Activated T-cell treated with anti-CD3 and anti-CD28 coated beads, Interleukin-2, amount 50 U/mL, for 24 hours (primary cell): ENCODE results near the gene TARS3.

Experiments used
- DNase-seq: peaks from one replicate; pipeline ENCODE4 v3.0.0-alpha.2; 2020
- H3K27ac Mint-ChIP-seq: 2 replicates; pipeline ENCODE4 v1.8.0; 2020; ENCODE audit warnings: mild to moderate bottlenecking, mixed read lengths
- H3K27me3 Mint-ChIP-seq: 2 replicates; pipeline ENCODE4 v1.8.0; 2020; ENCODE audit warnings: mixed read lengths
- H3K36me3 Mint-ChIP-seq: 2 replicates; pipeline ENCODE4 v1.8.0; 2020; ENCODE audit warnings: low read depth, mixed read lengths
- H3K4me1 Mint-ChIP-seq: 2 replicates; pipeline ENCODE4 v1.8.0; 2020; ENCODE audit warnings: low read depth, mixed read lengths
- H3K4me3 Mint-ChIP-seq: 2 replicates; pipeline ENCODE4 v1.8.0; 2020; ENCODE audit warnings: mild to moderate bottlenecking, moderate library complexity, mixed read lengths
- H3K9me3 Mint-ChIP-seq: 2 replicates; pipeline ENCODE4 v1.8.0; 2020; ENCODE audit warnings: mixed read lengths

The TARS3 gene

DNA sequence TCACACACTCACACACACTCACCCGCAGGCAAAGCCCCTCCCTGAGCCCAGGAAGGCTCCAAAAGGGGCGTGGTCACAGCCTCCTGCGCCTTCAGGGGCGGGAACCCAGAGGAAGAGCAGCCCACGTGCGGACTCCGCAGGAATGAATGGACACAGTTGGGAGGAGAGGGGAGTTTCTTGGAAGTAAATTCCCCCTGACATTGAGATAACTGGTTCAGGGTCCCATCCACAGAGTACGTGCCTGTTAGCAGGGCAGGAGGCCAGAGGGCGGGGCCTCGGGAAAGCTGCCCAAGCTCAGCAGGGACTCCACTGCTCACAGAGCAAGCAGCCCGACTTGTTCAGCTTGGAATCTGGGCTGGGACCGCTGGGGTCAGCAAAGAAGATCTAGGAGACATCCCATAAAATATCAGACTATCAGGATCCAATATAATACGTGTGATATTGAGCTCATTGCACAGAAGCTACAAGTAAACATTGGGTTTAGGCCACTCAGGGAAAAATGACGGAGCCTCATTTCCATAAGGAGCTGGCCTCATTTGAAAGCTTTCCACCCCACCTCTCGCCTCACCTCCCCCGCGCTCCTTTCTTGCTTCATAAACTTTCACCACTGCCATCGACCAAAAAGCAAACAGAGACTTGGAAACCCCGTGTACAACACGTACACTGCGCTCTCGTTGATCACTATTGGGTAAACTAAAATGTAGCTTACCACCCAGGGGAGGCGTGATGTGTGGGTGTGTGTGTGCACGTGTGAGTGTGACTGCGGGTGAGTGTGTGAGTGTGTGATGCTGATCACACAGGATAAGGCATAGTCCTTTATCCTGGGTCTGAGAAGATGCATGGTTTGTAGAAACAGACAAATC, 108.1 kb downstream of the TARS3 start:
- Mint-ChIP-seq H3K4me3 (no peak overlapping the region), H3K36me3 (peaks cover 30% of the 10 kb centered on the region), H3K27me3 (no peaks in the 10 kb centered on the region), H3K9me3 (no peaks in the 10 kb centered on the region), H3K4me1 (peaks cover 3% of the 10 kb centered on the region), H3K27ac (no peak overlapping the region)
- no peak for DNase-seq

DNA sequence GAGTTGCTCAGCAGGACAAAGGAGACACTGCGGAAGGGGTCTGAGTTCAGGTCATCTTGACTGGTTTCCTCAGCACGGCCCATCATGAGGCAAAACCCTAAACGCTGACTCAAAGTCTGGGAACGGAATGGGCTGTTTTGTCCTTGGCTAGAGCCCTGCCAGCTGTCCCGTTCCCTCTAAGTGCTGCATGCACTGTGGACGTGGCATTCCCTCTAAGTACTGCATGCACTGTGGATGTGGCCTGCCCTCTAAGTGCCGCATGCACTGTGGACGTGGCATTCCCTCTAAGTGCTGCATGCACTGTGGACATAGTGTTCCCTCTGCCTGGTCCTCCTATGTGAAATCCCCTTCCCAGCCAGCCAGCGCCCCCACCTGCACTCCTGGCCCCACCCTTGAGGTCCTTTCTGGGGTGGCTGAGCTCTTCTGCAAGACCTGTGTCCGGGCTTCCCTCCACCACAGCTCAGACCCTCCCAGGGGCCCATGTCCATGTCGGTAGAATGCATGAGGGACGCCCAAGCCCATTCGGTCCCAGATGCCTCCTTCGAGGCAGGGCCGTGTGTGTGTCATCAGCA, 108.8 kb downstream of the TARS3 start:
- H3K36me3 Mint-ChIP-seq = peaks cover 23% of the 10 kb centered on the region

GRCh38 chr15:101614761-101615160, 109.5 kb downstream of the TARS3 start:
- Mint-ChIP-seq H3K36me3 (peaks cover 16% of the 10 kb centered on the region), H3K4me1 (no peaks in the 10 kb centered on the region), H3K27me3 (no peaks in the 10 kb centered on the region), H3K4me3 (no peak overlapping the region), H3K27ac (no peak overlapping the region), H3K9me3 (no peaks in the 10 kb centered on the region)
- DNase-seq = no peak

More for the DNA sequence above, 108.8 kb downstream of the TARS3 start:
- Mint-ChIP-seq H3K4me1 (no peaks in the 10 kb centered on the region), H3K9me3 (no peaks in the 10 kb centered on the region), H3K4me3 (no peak overlapping the region), H3K27me3 (no peaks in the 10 kb centered on the region), H3K27ac (no peak overlapping the region)
- no peak for DNase-seq

- Mint-ChIP-seq H3K27me3 (no peaks in the 10 kb centered on the region), H3K9me3 (no peaks in the 10 kb centered on the region), H3K4me1 (no peaks in the 10 kb centered on the region), H3K4me3 (no peak overlapping the region), H3K36me3 (peaks cover 12% of the 10 kb centered on the region), H3K27ac (no peak overlapping the region)
- DNase-seq = no peak
Observed at GRCh38 chr15:101614001-101614585, 110.2 kb downstream of the TARS3 start.

GRCh38 chr15:101613130-101614000, 110.9 kb downstream of the TARS3 start:
- no peak overlapping the region for H3K27ac Mint-ChIP-seq
- no peaks in the 10 kb centered on the region for H3K9me3 Mint-ChIP-seq
- H3K27me3 Mint-ChIP-seq = no peaks in the 10 kb centered on the region
- H3K36me3 Mint-ChIP-seq = peaks cover 8% of the 10 kb centered on the region
- no peak for DNase-seq
- H3K4me1 Mint-ChIP-seq = no peaks in the 10 kb centered on the region
- no peak overlapping the region for H3K4me3 Mint-ChIP-seq

GRCh38 chr15:101612676-101613075, 111.6 kb downstream of the TARS3 start:
- Mint-ChIP-seq H3K4me3 (no peak overlapping the region), H3K4me1 (no peaks in the 10 kb centered on the region), H3K36me3 (peaks cover 4% of the 10 kb centered on the region), H3K27ac (no peak overlapping the region), H3K27me3 (no peaks in the 10 kb centered on the region), H3K9me3 (no peaks in the 10 kb centered on the region)
- no peak for DNase-seq

- Mint-ChIP-seq H3K9me3 (no peaks in the 10 kb centered on the region), H3K4me1 (no peaks in the 10 kb centered on the region), H3K27ac (no peak overlapping the region), H3K27me3 (no peaks in the 10 kb centered on the region), H3K36me3 (no peaks in the 10 kb centered on the region), H3K4me3 (no peak overlapping the region)
- no peak for DNase-seq
Observed at GRCh38 chr15:101611580-101612299, 112.5 kb downstream of the TARS3 start.

- no peak for DNase-seq
- no peaks in the 10 kb centered on the region for H3K4me1 Mint-ChIP-seq
- no peak overlapping the region for H3K4me3 Mint-ChIP-seq
- H3K36me3 Mint-ChIP-seq = no peaks in the 10 kb centered on the region
- no peak overlapping the region for H3K27ac Mint-ChIP-seq
- H3K9me3 Mint-ChIP-seq = no peaks in the 10 kb centered on the region
- H3K27me3 Mint-ChIP-seq = no peaks in the 10 kb centered on the region
Observed at GRCh38 chr15:101611007-101611406, 113.3 kb downstream of the TARS3 start.

GRCh38 chr15:101610611-101611000, 113.7 kb downstream of the TARS3 start:
- peaks cover 1% of the 10 kb centered on the region for H3K27me3 Mint-ChIP-seq
- no peak overlapping the region for H3K27ac Mint-ChIP-seq
- H3K4me1 Mint-ChIP-seq = no peaks in the 10 kb centered on the region
- no peak for DNase-seq
- no peaks in the 10 kb centered on the region for H3K36me3 Mint-ChIP-seq
- no peak overlapping the region for H3K4me3 Mint-ChIP-seq
- H3K9me3 Mint-ChIP-seq = no peaks in the 10 kb centered on the region

DNA sequence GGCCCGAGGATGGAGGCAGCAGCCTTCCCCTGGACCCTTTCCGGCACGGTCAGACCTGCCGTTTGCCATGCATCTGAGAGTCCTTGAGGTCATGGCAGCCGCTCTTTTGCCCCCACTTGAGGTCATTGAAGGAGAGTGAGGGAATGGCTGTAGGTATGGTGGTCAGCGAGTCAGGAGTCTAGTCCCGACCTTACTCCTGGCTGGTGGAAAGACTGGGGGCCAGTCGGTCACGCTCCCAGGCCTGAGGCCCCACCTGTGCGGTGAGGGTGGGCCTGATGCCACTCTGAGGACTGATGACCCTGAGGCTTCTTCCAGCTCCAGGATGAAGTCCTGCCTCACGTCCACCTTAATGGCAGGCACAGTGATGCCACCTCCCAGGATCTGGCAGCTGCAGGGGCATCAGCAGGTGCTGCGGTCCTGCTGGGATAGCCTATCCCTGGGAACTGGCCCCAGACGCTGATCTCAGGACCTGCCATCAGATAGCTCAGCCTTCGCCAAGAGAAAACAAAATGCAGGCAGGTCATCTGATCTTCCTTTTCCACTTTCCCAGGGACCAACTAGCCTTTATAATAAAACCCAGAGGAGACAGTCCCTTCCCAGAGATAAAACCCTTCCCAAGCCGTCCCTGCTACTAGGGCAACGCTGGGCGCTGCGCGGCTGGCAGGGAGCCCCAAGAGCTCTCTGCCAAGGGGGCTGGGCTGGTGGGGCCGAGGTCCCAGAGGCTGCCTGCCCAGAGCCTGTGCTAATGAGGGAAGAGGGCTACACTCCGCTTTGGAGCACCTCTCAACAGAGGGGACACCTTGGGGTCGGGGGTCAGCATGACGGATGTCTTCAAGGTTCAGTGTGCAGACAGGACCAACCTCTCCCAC, 114.3 kb downstream of the TARS3 start:
- Mint-ChIP-seq H3K36me3 (no peaks in the 10 kb centered on the region), H3K27me3 (peaks cover 3% of the 10 kb centered on the region), H3K4me1 (no peaks in the 10 kb centered on the region), H3K27ac (no peak overlapping the region), H3K4me3 (no peak overlapping the region), H3K9me3 (no peaks in the 10 kb centered on the region)
- DNase-seq = no peak

DNA sequence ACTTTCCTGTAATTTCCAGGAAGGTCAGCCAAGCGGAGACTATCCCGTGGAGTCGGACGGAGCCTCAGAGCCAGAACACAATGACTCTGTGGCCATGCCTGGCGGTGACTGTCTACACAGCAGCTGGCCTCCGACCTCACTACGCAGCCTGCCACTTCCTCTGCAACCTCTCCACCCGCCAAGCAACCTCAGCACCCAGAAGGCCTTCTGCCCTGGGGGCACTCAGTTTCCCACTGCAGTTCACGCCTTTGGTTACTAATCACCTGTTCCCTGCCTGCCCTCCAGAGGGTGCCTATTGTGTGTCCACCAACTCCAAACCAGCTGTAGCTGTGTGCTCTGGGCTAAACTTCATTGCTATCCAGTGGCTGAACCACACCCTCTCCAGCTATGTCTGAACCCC, 116.1 kb downstream of the TARS3 start:
- Mint-ChIP-seq H3K36me3 (no peaks in the 10 kb centered on the region), H3K4me1 (no peaks in the 10 kb centered on the region), H3K27me3 (peaks cover 16% of the 10 kb centered on the region), H3K9me3 (peaks cover 2% of the 10 kb centered on the region), H3K27ac (no peak overlapping the region), H3K4me3 (no peak overlapping the region)
- no peak for DNase-seq

GRCh38 chr15:101607108-101607507, 117.2 kb downstream of the TARS3 start:
- DNase-seq = no peak
- H3K4me3 Mint-ChIP-seq = no peak overlapping the region
- H3K27me3 Mint-ChIP-seq = peaks cover 24% of the 10 kb centered on the region
- H3K36me3 Mint-ChIP-seq = no peaks in the 10 kb centered on the region
- no peaks in the 10 kb centered on the region for H3K4me1 Mint-ChIP-seq
- no peak overlapping the region for H3K27ac Mint-ChIP-seq
- H3K9me3 Mint-ChIP-seq = peaks cover 2% of the 10 kb centered on the region

DNA sequence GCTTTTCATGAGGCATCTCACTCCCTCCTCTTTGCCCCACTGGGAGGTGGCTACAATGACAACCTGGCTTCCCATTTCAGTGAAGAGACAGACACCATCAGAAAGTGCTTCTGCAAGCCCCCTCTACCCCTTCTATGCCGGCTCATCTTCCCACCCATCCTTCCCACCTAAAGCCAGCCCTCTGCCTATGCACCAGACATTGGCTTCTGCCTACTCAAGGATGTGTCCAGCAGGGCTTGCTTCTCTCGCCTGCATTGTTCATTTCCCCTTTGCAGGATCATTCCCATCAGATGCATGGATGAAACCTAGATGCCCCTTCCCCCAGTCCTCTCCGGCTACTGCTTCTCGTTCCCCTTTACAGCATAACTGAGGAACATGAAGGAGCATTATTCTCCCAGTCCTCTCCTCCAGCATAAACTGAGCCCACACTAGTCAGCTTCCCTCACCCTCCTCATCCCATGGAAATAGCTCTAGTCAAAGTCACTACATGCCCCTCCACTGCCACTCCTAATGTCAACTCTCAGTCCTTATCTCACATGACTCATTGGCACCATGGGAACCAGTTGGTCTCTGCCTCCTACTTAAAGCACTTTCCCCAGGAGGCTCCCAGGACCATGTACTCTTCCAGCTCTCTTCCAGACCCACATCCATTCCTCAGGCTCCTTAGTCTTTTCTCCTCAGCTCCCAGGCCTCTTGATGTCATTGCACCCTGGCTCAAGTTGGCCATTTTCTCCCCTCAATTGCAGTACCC, 120.0 kb downstream of the TARS3 start:
- no peak overlapping the region for H3K27ac Mint-ChIP-seq
- DNase-seq = no peak
- H3K9me3 Mint-ChIP-seq = peaks cover 2% of the 10 kb centered on the region
- H3K4me3 Mint-ChIP-seq = no peak overlapping the region
- no peaks in the 10 kb centered on the region for H3K4me1 Mint-ChIP-seq
- H3K36me3 Mint-ChIP-seq = no peaks in the 10 kb centered on the region
- H3K27me3 Mint-ChIP-seq = peaks cover 41% of the 10 kb centered on the region
